ENCODE data around the gene TCHH. TPM values are rescaled to one million over a fixed set of nuclear protein-coding genes. Genes with fewer than 3 reads are reported as not detected.

Gene TCHH, protein sequence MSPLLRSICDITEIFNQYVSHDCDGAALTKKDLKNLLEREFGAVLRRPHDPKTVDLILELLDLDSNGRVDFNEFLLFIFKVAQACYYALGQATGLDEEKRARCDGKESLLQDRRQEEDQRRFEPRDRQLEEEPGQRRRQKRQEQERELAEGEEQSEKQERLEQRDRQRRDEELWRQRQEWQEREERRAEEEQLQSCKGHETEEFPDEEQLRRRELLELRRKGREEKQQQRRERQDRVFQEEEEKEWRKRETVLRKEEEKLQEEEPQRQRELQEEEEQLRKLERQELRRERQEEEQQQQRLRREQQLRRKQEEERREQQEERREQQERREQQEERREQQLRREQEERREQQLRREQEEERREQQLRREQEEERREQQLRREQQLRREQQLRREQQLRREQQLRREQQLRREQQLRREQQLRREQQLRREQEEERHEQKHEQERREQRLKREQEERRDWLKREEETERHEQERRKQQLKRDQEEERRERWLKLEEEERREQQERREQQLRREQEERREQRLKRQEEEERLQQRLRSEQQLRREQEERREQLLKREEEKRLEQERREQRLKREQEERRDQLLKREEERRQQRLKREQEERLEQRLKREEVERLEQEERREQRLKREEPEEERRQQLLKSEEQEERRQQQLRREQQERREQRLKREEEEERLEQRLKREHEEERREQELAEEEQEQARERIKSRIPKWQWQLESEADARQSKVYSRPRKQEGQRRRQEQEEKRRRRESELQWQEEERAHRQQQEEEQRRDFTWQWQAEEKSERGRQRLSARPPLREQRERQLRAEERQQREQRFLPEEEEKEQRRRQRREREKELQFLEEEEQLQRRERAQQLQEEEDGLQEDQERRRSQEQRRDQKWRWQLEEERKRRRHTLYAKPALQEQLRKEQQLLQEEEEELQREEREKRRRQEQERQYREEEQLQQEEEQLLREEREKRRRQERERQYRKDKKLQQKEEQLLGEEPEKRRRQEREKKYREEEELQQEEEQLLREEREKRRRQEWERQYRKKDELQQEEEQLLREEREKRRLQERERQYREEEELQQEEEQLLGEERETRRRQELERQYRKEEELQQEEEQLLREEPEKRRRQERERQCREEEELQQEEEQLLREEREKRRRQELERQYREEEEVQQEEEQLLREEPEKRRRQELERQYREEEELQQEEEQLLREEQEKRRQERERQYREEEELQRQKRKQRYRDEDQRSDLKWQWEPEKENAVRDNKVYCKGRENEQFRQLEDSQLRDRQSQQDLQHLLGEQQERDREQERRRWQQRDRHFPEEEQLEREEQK (N-terminal part only)
- under 1 TPM in 1 of 2 donors, not detected in 1; 0.91 TPM for total RNA-seq

DNA sequence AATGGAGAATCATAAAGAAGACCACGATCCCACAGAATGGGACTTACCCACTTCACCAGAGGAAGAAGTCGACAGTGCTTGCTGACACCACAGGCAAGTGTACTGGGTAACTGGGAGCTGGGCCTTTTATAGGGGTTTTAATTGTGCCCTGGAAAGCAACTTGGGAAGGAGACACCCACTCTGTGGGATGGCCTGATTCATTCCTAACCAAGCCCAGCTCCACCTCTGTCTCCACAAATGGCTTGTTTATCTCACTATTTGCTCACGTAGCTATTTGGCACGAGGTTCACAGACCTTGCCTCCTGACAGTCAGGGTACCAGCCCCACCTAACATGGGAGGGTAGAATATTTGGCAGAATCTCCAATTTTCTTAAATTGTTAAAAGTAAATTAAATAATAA is at the start of gene TCHH:
Gene TCHH, minus strand, starts transcription at position 101 of the 400 bp plus-strand sequence. CDS start 1,364 bp downstream, outside the sequence.
- no peak within 1 kb of the TSS for H3K27ac ChIP-seq
- H3K27me3 ChIP-seq (replicated peaks; ENCODE audit: insufficient read depth), result peaks cover 2% of the 10 kb centered on the region
- no peaks in the 10 kb centered on the region for H3K9me3 ChIP-seq
- intact Hi-C loops (cut with DNase I), result no loop called here
- no peaks in the 10 kb centered on the region for H3K36me3 ChIP-seq
- DNase-seq (ENCODE audit: low spot score), result no peak
- WGBS, result 54% methylated on average over 4 of the region's 4 CpGs
- H3K4me1 ChIP-seq (replicated peaks), result peaks cover 4% of the 10 kb centered on the region
- TF ChIP-seq POLR2A (IDR thresholded peaks at IDR 0.05) (no peak), POLR2AphosphoS5 (IDR thresholded peaks at IDR 0.05) (no peak)
- TF ChIP-seq, protein P1, sequence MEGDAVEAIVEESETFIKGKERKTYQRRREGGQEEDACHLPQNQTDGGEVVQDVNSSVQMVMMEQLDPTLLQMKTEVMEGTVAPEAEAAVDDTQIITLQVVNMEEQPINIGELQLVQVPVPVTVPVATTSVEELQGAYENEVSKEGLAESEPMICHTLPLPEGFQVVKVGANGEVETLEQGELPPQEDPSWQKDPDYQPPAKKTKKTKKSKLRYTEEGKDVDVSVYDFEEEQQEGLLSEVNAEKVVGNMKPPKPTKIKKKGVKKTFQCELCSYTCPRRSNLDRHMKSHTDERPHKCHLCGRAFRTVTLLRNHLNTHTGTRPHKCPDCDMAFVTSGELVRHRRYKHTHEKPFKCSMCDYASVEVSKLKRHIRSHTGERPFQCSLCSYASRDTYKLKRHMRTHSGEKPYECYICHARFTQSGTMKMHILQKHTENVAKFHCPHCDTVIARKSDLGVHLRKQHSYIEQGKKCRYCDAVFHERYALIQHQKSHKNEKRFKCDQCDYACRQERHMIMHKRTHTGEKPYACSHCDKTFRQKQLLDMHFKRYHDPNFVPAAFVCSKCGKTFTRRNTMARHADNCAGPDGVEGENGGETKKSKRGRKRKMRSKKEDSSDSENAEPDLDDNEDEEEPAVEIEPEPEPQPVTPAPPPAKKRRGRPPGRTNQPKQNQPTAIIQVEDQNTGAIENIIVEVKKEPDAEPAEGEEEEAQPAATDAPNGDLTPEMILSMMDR (IDR thresholded peaks at IDR 0.05), result no peak
- H3K4me3 ChIP-seq, result no peak within 1 kb of the TSS

DNA sequence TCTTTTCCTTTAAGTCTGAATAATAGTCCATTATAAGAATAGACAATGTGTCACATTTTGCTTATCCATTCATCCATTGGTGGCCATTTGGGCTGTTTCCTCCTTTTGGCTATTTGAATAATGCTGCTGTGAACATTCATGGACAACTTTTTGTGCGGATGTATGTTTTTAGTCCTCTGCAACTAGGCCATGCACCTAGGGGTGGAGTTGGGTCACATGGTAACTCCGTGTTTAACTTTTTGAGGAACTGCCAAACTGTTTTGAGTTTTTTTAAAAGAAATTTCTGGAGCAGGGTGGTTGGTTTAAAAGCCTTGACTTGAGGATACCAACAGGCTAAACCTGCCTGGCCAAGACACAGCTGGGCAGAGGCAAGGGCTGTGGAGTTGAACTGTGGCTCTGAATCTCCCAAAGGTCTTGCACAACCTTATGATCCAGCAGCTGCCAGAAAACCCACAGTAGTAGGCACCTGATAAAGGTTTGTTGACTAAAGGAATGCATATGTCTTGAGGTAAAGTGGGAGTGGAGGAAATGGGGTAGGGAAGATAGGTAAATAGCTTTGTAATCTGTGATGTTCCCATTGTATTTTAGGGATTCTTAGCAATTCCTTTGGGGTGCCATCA is 49.4 kb upstream of the TCHH start:
- Histone ChIP-seq H3K9me3 (no peaks in the 10 kb centered on the region), H3K27me3 (replicated peaks; ENCODE audit: insufficient read depth) (no peaks in the 10 kb centered on the region), H3K4me3 (no peak overlapping the region), H3K4me1 (replicated peaks) (no peaks in the 10 kb centered on the region), H3K36me3 (no peaks in the 10 kb centered on the region), H3K27ac (no peak overlapping the region)
- no peak for DNase-seq (ENCODE audit: low spot score)
- intact Hi-C loops (cut with DNase I), result no loop called here
- TF ChIP-seq POLR2A (IDR thresholded peaks at IDR 0.05) (no peak), POLR2AphosphoS5 (IDR thresholded peaks at IDR 0.05) (no peak)
- TF ChIP-seq, protein P1 (IDR thresholded peaks at IDR 0.05), result no peak
- 54% methylated on average over 2 of the region's 2 CpGs for WGBS

DNA sequence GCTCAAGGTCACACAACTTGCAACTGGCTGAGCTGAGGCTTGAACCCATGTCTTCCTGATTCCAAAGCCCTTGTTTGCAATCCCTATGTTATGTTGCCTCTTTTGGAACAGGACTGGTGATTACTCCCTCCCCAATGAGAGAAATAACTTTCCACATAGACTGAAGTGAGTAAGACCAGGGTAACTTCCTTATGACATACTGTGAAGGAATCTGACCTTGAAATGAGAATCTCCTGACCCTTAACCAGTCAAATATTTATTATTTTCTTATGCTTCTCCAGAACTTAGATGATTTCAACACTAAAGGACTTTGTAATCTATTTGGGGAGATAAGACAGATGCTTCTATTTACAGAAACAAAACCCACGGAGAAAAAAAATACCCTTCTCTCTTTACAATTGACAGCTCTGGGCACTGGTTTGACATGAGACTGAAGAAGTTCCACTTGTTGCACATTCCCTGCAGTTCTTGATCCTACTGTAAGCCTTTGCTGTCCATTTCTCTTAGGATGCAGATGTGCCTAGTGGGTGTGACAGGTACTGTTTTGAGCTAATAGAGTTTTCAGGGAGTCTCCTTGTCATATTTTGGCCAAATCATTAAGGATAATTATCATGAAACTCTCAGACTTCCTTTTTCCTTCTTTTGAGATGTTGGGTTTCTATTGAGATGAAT is 47.7 kb upstream of the TCHH start:
- WGBS, result 44% methylated on average over 1 of the region's 1 CpG
- intact Hi-C loops (cut with DNase I), result no loop called here

More for the DNA sequence above, 47.7 kb upstream of the TCHH start:
- no peaks in the 10 kb centered on the region for H3K9me3 ChIP-seq
- no peak overlapping the region for H3K4me3 ChIP-seq
- TF ChIP-seq, protein P1 (IDR thresholded peaks at IDR 0.05), result no peak
- TF ChIP-seq POLR2A (IDR thresholded peaks at IDR 0.05) (no peak), POLR2AphosphoS5 (IDR thresholded peaks at IDR 0.05) (no peak)
- H3K4me1 ChIP-seq (replicated peaks), result no peaks in the 10 kb centered on the region
- H3K27ac ChIP-seq, result no peak overlapping the region
- no peak for DNase-seq (ENCODE audit: low spot score)
- no peaks in the 10 kb centered on the region for H3K27me3 ChIP-seq (replicated peaks; ENCODE audit: insufficient read depth)
- H3K36me3 ChIP-seq, result no peaks in the 10 kb centered on the region

Measured in prostate gland (tissue), 2 donors.